ENCODE data around the gene KLHDC1.

Gene KLHDC1

GRCh38 chr14:49783394-49784014 is 90.6 kb downstream of the KLHDC1 start:
- DNase-seq (ENCODE audit: low read depth, low spot score) = no peak

DNA sequence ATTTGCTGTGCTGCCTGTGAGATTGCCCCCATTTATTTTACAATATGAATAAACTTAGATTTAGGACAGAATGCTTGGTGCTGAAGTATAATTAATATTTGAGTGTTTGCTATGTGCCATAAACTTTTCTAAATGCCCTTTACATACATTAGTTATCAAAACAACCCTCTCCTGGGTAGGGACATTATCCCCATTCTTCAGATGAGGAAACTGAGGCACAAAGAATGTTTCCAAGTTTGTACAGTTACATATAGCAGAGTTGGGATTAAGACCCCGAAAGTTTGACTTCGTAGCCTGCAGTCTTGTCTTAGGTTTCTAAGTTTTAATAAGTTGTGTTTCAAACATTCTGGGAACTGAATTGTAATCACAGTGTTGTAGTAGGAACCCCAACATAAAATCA is 93.4 kb downstream of the KLHDC1 start:
- no peak for DNase-seq (ENCODE audit: low read depth, low spot score)

DNA sequence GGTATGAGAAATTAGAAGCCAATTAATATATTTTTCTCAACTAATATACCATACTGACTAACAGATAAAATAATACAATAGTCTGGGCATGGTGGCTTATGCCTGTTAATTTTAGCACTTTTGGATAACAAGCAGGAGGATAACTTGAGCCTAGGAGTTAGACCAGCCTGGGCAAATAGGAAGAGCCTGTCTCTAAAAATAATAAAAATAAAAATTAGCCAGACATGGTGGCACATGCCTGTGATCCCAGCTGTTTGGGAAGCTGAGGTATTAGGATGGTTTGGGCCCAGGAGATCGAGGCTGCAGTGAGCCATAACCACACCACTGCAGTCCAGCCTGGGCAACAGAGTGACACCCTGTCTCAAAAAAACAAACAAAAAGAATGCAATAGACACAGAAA is 99.7 kb downstream of the KLHDC1 start:
- no peak for DNase-seq (ENCODE audit: low read depth, low spot score)

DNA sequence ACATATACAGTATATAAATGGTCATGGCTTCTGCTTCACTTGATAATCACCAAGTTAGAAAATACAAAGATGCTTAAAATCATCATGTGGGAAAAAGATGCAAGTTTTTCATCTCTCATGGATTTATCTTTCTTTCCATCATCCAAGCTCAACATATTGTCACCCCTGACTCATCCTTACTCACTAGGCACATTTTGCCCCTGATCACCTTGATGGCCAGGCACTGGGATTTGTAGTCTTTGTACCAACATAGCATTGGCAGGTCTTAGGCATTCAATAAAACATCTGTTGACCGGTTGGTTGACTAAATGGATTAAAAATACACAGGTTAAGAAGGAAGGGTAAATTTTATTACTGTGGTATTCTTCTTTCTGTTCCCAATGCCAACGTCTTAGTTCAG is 103.1 kb downstream of the KLHDC1 start:
- DNase-seq (ENCODE audit: low read depth, low spot score) = no peak

Measured in iPS DF 19.7 (cell line).